Endothelial cell of umbilical vein (primary cell): ENCODE data around the gene MEGF11. TPM values are rescaled to one million over a fixed set of nuclear protein-coding genes. Genes with fewer than 3 reads are reported as not detected.

ENCODE experiments used
- BruUV-seq: library from RNA; stranded (reverse); fragments of 400-500 nt; replicated peaks from 2 replicates; lab custom pipeline; 2021; lab: Mats Ljungman, UMichigan
- CTCF ChIA-PET: fragments of 300-600, 350-600 bp; sonication (Branson Sonifier 250); formaldehyde crosslinking; loops from one replicate; lab custom pipeline; 2021; ENCODE audit warnings: antibody characterized with exemption, inconsistent platforms; lab: Charles Lee
- POLR2A ChIA-PET: fragments of 300-600, 350-600 bp; sonication (Branson Sonifier 250); formaldehyde crosslinking; loops from one replicate; lab custom pipeline; 2021; ENCODE audit warnings: antibody characterized with exemption, inconsistent platforms; lab: Charles Lee
- DNase-seq: peaks from one replicate; pipeline ENCODE4 v3.0.0-alpha.2; 2011; ENCODE audit warnings: low read depth, low spot score
- FAIRE-seq: peaks from 2 replicates; lab custom pipeline; 2011; peaks lifted over from hg19 to GRCh38; lab: Jason Lieb, UNC
- H2AFZ ChIP-seq: 2 replicates; pipeline ENCODE4 v1.6.0; 2012; ENCODE audit warnings: low read depth, low read length, control low read depth, inconsistent platforms
- H3K27ac ChIP-seq: 2 replicates; pipeline ENCODE4 v1.5.1; 2011; ENCODE audit warnings: low read depth, mild to moderate bottlenecking, control low read depth, low read length, moderate library complexity; ENCODE audit not compliant: insufficient read depth
- H3K27me3 ChIP-seq, 2 experiments: 2 replicates each; pipeline versions ENCODE4 v1.6.0 to v1.6.1; 2011; ENCODE audit warnings: low read length in 2 of 2, mixed read lengths in 1 of 2; ENCODE audit not compliant: control insufficient read depth in 2 of 2, insufficient read depth in 2 of 2
- H3K36me3 ChIP-seq, 2 experiments: 2 replicates in 1 of 2; 3 replicates in 1 of 2; pipeline ENCODE4 v1.5.1; 2011; ENCODE audit warnings: low read length in 2 of 2, mild to moderate bottlenecking in 1 of 2, moderate library complexity in 1 of 2; ENCODE audit not compliant: control insufficient read depth in 2 of 2, insufficient read depth in 2 of 2; ENCODE audit errors: extremely low read depth in 1 of 2
- H3K4me1 ChIP-seq: 3 replicates; pipeline ENCODE4 v1.5.1; 2011; ENCODE audit warnings: mild to moderate bottlenecking, low read length; ENCODE audit not compliant: control insufficient read depth, insufficient read depth; ENCODE audit errors: extremely low read depth
- H3K4me2 ChIP-seq: 2 replicates; pipeline ENCODE4 v1.6.1; 2011; ENCODE audit warnings: low read length, control low read depth, mixed read lengths; ENCODE audit not compliant: insufficient read depth
- H3K4me3 ChIP-seq, 3 experiments: fragments of 200-600 bp in 1 of 3; sonication (generic), shearing (Covaris generic) in 1 of 3; replicated peaks in 1 of 3; 2 replicates each; pipeline ENCODE4 v1.5.1; 2011 to 2016; ENCODE audit warnings: control low read depth in 3 of 3, low read length in 3 of 3, mild to moderate bottlenecking in 2 of 3, inconsistent platforms in 1 of 3, low read depth in 1 of 3, moderate library complexity in 1 of 3; ENCODE audit not compliant: insufficient read depth in 1 of 3
- H3K79me2 ChIP-seq: 2 replicates; pipeline ENCODE4 v1.6.0; 2012; ENCODE audit warnings: low read length, inconsistent platforms; ENCODE audit not compliant: control insufficient read depth, insufficient read depth
- H3K9ac ChIP-seq: replicated peaks from 2 replicates; pipeline ENCODE3; 2011; ENCODE audit warnings: low read length, control low read depth; ENCODE audit not compliant: insufficient read depth; ENCODE audit errors: extremely low read depth
- H3K9me1 ChIP-seq: replicated peaks from 3 replicates; pipeline ENCODE4 v1.6.0; 2011; ENCODE audit warnings: mild to moderate bottlenecking, low read length; ENCODE audit not compliant: control insufficient read depth, insufficient read depth; ENCODE audit errors: extremely low read depth
- H3K9me3 ChIP-seq: replicated peaks from 2 replicates; pipeline ENCODE4 v1.5.1; 2012; ENCODE audit warnings: low read length, inconsistent platforms; ENCODE audit not compliant: control insufficient read depth, insufficient read depth
- H4K20me1 ChIP-seq: replicated peaks from 2 replicates; pipeline ENCODE3; 2011; ENCODE audit warnings: mild to moderate bottlenecking, low read length; ENCODE audit not compliant: control insufficient read depth, insufficient read depth; ENCODE audit errors: extremely low read depth
- EZH2 ChIP-seq: IDR thresholded peaks from 2 replicates; pipeline ENCODE4 v1.6.1; 2012; ENCODE audit warnings: borderline replicate concordance, low read depth, mild to moderate bottlenecking, moderate library complexity, low read length, inconsistent platforms; ENCODE audit not compliant: severe bottlenecking
- FOS ChIP-seq: IDR thresholded peaks from 2 replicates; pipeline ENCODE4 v1.6.1; 2011; ENCODE audit warnings: mild to moderate bottlenecking, low read length, moderate library complexity, borderline replicate concordance; ENCODE audit not compliant: insufficient read depth
- GATA2 ChIP-seq: IDR thresholded peaks from 2 replicates; pipeline ENCODE4 v1.7.0; 2011; ENCODE audit warnings: low read depth, mild to moderate bottlenecking, moderate library complexity, mixed read lengths, low read length; ENCODE audit not compliant: insufficient read length, insufficient read depth
- JUN ChIP-seq: IDR thresholded peaks from 2 replicates; pipeline ENCODE4 v1.6.1; 2011; ENCODE audit warnings: borderline replicate concordance, low read depth; ENCODE audit not compliant: insufficient read length, insufficient read depth
- MYC ChIP-seq: IDR thresholded peaks from one replicate; pipeline ENCODE4 v1.6.1; 2011; ENCODE audit warnings: mild to moderate bottlenecking, low read depth, low read length
- POLR2A ChIP-seq: IDR thresholded peaks from 2 replicates; pipeline ENCODE4 v1.6.1; 2012; ENCODE audit warnings: low read depth, mild to moderate bottlenecking, control low read depth, low read length
- POLR2AphosphoS5 ChIP-seq: IDR thresholded peaks from 2 replicates; pipeline ENCODE4 v1.6.1; 2012; ENCODE audit warnings: low read depth, mild to moderate bottlenecking, control low read depth, low read length, moderate library complexity; ENCODE audit not compliant: insufficient read depth
- dilution Hi-C: fragments of 300-500 bp; cut with MboI; formaldehyde crosslinking; loops from one replicate; pipeline ENCODE4 v1.15.0; 2019; ENCODE audit warnings: low sequenced_read_pairs; ENCODE audit not compliant: extremely low pct_ligation_motif_present
- intact Hi-C: fragments of 100-400 bp; cut with micrococcal nuclease; formaldehyde crosslinking; loops from one replicate; pipeline ENCODE4 v1.10.0; 2022
- polyA plus RNA-seq, 4 experiments: library from polyadenylated mRNA; depleted of rRNA in 3 of 4; stranded (reverse) in 3 of 4; unstranded in 1 of 4; fragments of >200 nt; gene quantifications; 2 replicates each; pipeline versions ENCODE4 v1.2.1 to v1.2.3, GENCODE V29; 2011 to 2012; ENCODE audit warnings: missing spikeins in 1 of 4
- total RNA-seq: library from RNA; stranded (reverse); gene quantifications from 2 replicates; pipeline ENCODE4 v1.2.3, GENCODE V29; 2021
- TF ChIP-seq, protein P1 (sequence below): IDR thresholded peaks from 2 replicates; pipeline ENCODE4 v1.6.1; 2011; ENCODE audit not compliant: insufficient read depth, insufficient read length
- TF ChIP-seq, protein P2 (sequence below), 2 donors: IDR thresholded peaks; 1 replicate in 1 of 2; 2 replicates in 1 of 2; pipeline ENCODE4 v1.5.1; 2011; ENCODE audit warnings: low read length in 2 of 2, mild to moderate bottlenecking in 2 of 2, moderate library complexity in 2 of 2, control low read depth in 1 of 2, inconsistent platforms in 1 of 2, low read depth in 1 of 2; ENCODE audit not compliant: insufficient read depth in 1 of 2; ENCODE audit errors: extremely low read depth in 1 of 2

The MEGF11 gene
- total and polyA plus RNA-seq, 2 donors (not counting 3 experiments of a cell fraction or from before 2014, with no cell fraction given): not detected

DNA sequence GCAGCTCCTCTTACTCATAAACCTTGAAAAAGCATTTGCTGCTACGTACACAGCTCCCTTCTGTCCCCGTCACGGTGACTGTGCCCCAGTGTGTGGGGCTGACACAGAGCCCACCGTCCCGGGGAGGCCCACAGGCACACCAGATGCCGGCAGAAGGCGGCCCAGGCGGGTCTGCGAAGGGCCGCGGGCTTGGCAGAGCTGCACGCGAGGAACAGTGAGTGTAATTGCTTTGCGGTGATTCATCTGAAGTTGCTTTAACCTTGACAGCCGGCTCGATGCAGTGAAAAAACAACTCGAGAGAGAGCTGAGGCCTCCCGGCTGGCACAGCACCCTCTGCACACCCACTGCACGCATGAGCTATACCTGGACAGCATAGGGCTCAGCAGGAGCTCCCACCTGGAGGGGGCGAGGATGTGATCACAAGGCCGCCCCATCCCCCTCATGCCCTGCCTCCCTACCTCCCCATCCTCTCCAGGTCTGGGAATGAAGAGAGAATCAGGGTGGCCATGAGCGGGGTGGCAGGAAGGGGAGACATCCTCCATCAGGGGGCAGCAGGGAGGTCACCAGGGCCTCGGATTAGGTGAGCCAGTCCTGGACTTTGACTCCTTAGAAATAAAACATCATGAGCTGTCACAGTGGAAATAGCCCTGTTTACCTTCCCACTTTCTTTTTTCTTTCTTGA lies 172.7 kb downstream of the MEGF11 start:
- no peaks in the 10 kb centered on the region for H3K36me3 ChIP-seq
- ChIA-PET POLR2A (no interaction called here), CTCF (interaction anchor here (1.4 to 1.7 kb wide), 2 partner anchors 10 to 16 kb away, joined by 3 to 6 read pairs; no protein-coding TSS in a partner anchor)
- H3K27me3 ChIP-seq: no peaks in the 10 kb centered on the region
- no peak overlapping the region for H3K4me2 ChIP-seq
- no peak for FAIRE-seq
- no peak overlapping the region for H3K27ac ChIP-seq
- H3K9ac ChIP-seq: no peak overlapping the region
- BruUV-seq: no TSS peak
- TF ChIP-seq, protein P1, sequence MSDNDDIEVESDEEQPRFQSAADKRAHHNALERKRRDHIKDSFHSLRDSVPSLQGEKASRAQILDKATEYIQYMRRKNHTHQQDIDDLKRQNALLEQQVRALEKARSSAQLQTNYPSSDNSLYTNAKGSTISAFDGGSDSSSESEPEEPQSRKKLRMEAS: no peak
- no peak for TF ChIP-seq FOS
- TF ChIP-seq EZH2: no peak
- TF ChIP-seq GATA2: no peak
- TF ChIP-seq MYC: no peak
- TF ChIP-seq POLR2A: no peak
- no peak for TF ChIP-seq JUN
- TF ChIP-seq POLR2AphosphoS5: no peak
- TF ChIP-seq, protein P2, sequence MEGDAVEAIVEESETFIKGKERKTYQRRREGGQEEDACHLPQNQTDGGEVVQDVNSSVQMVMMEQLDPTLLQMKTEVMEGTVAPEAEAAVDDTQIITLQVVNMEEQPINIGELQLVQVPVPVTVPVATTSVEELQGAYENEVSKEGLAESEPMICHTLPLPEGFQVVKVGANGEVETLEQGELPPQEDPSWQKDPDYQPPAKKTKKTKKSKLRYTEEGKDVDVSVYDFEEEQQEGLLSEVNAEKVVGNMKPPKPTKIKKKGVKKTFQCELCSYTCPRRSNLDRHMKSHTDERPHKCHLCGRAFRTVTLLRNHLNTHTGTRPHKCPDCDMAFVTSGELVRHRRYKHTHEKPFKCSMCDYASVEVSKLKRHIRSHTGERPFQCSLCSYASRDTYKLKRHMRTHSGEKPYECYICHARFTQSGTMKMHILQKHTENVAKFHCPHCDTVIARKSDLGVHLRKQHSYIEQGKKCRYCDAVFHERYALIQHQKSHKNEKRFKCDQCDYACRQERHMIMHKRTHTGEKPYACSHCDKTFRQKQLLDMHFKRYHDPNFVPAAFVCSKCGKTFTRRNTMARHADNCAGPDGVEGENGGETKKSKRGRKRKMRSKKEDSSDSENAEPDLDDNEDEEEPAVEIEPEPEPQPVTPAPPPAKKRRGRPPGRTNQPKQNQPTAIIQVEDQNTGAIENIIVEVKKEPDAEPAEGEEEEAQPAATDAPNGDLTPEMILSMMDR (IDR thresholded peaks at IDR 0.05; ENCODE audit: extremely low read depth in 1 of 2, insufficient read depth in 1 of 2, low read depth in 1 of 2, low read length in 2 of 2): no peak
- no peaks in the 10 kb centered on the region for H3K4me1 ChIP-seq
- no peaks in the 10 kb centered on the region for H4K20me1 ChIP-seq
- H3K79me2 ChIP-seq: no peaks in the 10 kb centered on the region
- no peaks in the 10 kb centered on the region for H3K9me3 ChIP-seq
- DNase-seq: no peak
- H3K4me3 ChIP-seq: no peak overlapping the region
- H3K9me1 ChIP-seq: no peaks in the 10 kb centered on the region
- no peak overlapping the region for H2AFZ ChIP-seq
- intact Hi-C loops (no loop called here), dilution Hi-C loops (no loop called here)
